Effector memory CD8-positive, alpha-beta T cell (primary cell): ENCODE measurements around the gene VAV3.

ENCODE experiments used
- ATAC-seq: fragments of 150-1000 bp; cut with Tn5 transposase; replicated peaks from 2 replicates; pipeline ENCODE4 v1.10.0; 2021; ENCODE audit warnings: mild to moderate bottlenecking, moderate library complexity
- DNase-seq, 3 experiments: peaks; one replicate each; pipeline ENCODE4 v3.0.0; 2021
- H3K27ac Mint-ChIP-seq, 2 donors: one replicate each; pipeline ENCODE4 v1.8.0; 2022; ENCODE audit warnings: mild to moderate bottlenecking in 2 of 2, mixed read lengths in 2 of 2, moderate library complexity in 2 of 2
- H3K27me3 Mint-ChIP-seq, 2 donors: one replicate each; pipeline ENCODE4 v1.8.0; 2022; ENCODE audit warnings: mixed read lengths in 2 of 2
- H3K36me3 Mint-ChIP-seq: one replicate; pipeline ENCODE4 v1.8.0; 2022; ENCODE audit warnings: mild to moderate bottlenecking, moderate library complexity, mixed read lengths; ENCODE audit not compliant: insufficient read depth
- H3K4me1 Mint-ChIP-seq, 2 donors: one replicate each; pipeline ENCODE4 v1.8.0; 2022; ENCODE audit warnings: low read depth in 2 of 2, mixed read lengths in 2 of 2
- H3K4me3 Mint-ChIP-seq, 2 donors: one replicate each; pipeline ENCODE4 v1.8.0; 2022; ENCODE audit warnings: mild to moderate bottlenecking in 2 of 2, mixed read lengths in 2 of 2, moderate library complexity in 2 of 2
- H3K9me3 Mint-ChIP-seq, 2 donors: one replicate each; pipeline ENCODE4 v1.8.0; 2022; ENCODE audit warnings: mixed read lengths in 2 of 2

VAV3 gene

DNA sequence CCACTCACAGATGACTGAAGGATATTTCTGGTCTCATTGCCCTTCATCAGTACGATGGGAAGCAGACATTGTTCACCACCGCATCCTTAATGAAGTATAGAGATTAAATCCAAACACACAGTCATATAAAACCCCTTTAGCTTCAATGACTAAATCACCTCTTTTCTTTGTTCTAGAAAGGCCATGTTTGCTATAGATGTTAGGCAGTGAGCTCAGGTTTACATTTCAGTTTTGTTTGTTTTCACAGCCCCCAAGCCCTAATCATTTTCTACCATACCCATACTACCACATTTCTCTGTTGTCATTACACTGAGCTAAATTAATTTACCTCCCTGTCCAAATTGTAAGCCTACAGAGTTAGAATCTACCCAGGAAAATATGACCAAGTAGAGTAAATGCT is 439.0 kb downstream of the VAV3 start:
- no peak for DNase-seq
- peaks cover 26 to 28% of the 10 kb centered on the region in 2 donors for H3K27me3 Mint-ChIP-seq
- no peak overlapping the region for H3K4me3 Mint-ChIP-seq
- H3K36me3 Mint-ChIP-seq = no peaks in the 10 kb centered on the region
- no peak overlapping the region for H3K27ac Mint-ChIP-seq
- H3K9me3 Mint-ChIP-seq = no peaks in the 10 kb centered on the region
- H3K4me1 Mint-ChIP-seq = no peaks in the 10 kb centered on the region
- no peak for ATAC-seq

DNA sequence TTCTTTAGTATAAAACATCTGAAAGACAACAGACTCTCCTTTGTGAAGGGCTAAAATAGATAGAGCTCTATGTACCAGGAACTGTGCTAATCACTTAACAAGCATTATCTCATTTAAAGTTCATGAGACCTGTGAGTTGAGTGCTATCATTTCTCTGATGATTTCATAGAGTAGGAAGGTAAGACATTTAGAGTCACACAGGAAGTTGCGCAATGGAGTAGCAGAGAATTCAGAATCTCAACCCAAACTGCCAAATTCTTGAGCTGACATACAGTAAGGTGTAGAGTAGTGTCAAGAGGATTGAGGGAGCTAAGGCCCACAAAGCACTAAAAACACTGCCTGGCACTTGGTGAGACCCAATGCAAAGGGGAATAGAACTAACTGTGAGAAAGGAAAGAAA is 439.8 kb downstream of the VAV3 start:
- Mint-ChIP-seq H3K27me3 (peaks cover 21 to 28% of the 10 kb centered on the region in 2 donors), H3K9me3 (no peaks in the 10 kb centered on the region), H3K4me1 (no peaks in the 10 kb centered on the region), H3K4me3 (no peak overlapping the region), H3K27ac (no peak overlapping the region), H3K36me3 (no peaks in the 10 kb centered on the region)
- no peak for ATAC-seq
- DNase-seq = no peak

DNA sequence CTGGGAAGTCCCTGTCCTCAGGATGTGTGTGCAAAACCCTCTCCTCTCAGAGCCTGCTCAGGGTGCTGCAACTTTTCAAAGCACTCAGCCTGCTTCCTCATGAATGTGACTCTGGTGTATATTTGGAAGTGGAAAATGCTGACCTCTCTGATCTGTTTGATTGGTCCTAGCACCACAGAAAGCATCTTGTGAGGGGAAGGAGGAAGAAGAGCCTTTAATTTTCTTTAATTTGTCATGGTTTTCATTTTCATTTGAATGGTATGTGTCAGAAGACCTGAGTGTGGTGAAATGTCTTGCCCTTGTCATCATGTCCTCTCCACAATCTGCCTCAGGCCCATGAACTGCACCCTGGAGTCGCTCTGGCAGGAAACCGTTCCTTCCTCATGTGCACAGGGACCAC is 440.7 kb downstream of the VAV3 start:
- no peaks in the 10 kb centered on the region for H3K36me3 Mint-ChIP-seq
- H3K4me1 Mint-ChIP-seq = no peaks in the 10 kb centered on the region
- H3K27ac Mint-ChIP-seq = no peak overlapping the region
- H3K4me3 Mint-ChIP-seq = no peak overlapping the region
- H3K9me3 Mint-ChIP-seq = no peaks in the 10 kb centered on the region
- H3K27me3 Mint-ChIP-seq = peaks cover 15 to 21% of the 10 kb centered on the region in 2 donors
- ATAC-seq = no peak
- no peak for DNase-seq

DNA sequence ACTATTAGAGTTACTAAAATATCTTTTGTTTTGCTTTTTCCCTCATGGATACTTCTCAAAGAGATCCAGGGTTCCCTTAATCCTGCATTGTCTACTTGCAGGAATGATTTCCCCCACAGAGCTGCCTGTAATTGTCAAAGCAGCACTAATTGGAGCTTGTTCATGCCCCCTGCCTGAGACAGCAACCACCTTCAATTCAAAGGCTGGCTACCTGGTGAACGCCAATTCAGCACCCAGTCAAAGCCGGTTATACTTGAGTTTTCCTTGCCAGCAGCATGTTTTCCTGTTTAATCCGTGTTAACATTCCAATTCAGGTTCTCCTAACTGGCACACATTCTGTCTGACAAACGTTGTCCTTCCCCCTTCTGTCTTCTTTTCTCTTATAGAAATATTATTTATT is 441.2 kb downstream of the VAV3 start:
- Mint-ChIP-seq H3K4me1 (no peaks in the 10 kb centered on the region), H3K4me3 (no peak overlapping the region)

DNA sequence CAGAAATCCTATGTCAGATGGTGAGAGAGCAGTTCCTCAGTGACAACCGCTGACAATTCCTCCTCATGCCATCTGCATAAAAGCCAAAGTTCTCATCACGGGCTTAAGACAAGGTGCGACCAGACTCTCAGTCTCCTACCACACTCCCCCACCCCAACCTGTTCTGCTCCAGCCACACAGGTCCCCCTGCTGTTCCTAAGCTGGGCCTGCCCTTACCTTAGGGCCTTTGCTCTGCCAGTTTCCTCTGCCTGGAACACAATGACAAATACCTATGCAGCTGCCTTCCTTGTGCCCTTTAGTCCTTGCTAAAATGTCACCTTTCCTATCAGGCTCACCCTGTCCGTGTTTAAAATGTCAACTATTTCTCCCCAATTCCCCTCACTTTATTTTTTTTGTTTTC is 441.9 kb downstream of the VAV3 start:
- ATAC-seq = no peak
- no peaks in the 10 kb centered on the region for H3K36me3 Mint-ChIP-seq
- DNase-seq = no peak
- no peaks in the 10 kb centered on the region for H3K9me3 Mint-ChIP-seq
- peaks cover 12 to 13% of the 10 kb centered on the region in 2 donors for H3K27me3 Mint-ChIP-seq
- H3K4me3 Mint-ChIP-seq = no peak overlapping the region
- no peak overlapping the region for H3K27ac Mint-ChIP-seq
- H3K4me1 Mint-ChIP-seq = no peaks in the 10 kb centered on the region

More for the DNA sequence above, 441.2 kb downstream of the VAV3 start:
- no peaks in the 10 kb centered on the region for H3K9me3 Mint-ChIP-seq
- no peak for ATAC-seq
- no peaks in the 10 kb centered on the region for H3K36me3 Mint-ChIP-seq
- no peak overlapping the region for H3K27ac Mint-ChIP-seq
- peaks cover 14 to 20% of the 10 kb centered on the region in 2 donors for H3K27me3 Mint-ChIP-seq
- DNase-seq = no peak
